H9 (cell line): Measurements from ENCODE around the gene HS3ST6. TPM values are rescaled to one million over a fixed set of nuclear protein-coding genes. Genes with fewer than 3 reads are reported as not detected.
A peak's percentile ranks its signal among the peaks of the same experiment; 100 is the strongest.

Source experiments
- DNase-seq: peaks from one replicate; pipeline ENCODE4 v3.0.0-alpha.2; 2017
- H2AFZ ChIP-seq: one replicate; pipeline ENCODE4 v1.6.1; 2013; ENCODE audit warnings: mild to moderate bottlenecking, low read length, control low read depth, moderate library complexity
- H2AK5ac ChIP-seq: 2 replicates; pipeline ENCODE4 v1.6.1; 2013; ENCODE audit warnings: low read length, control low read depth, mixed read lengths; ENCODE audit not compliant: insufficient read length
- H2BK120ac ChIP-seq: one replicate; pipeline ENCODE4 v1.6.1; 2013; ENCODE audit warnings: low read depth, mild to moderate bottlenecking, low read length, control low read depth, inconsistent platforms; ENCODE audit not compliant: poor library complexity, severe bottlenecking
- H2BK12ac ChIP-seq: 2 replicates; pipeline ENCODE4 v1.6.1; 2013; ENCODE audit warnings: low read length, control low read depth, mixed read lengths, low read depth; ENCODE audit not compliant: insufficient read length
- H2BK15ac ChIP-seq: 2 replicates; pipeline ENCODE4 v1.6.1; 2013; ENCODE audit warnings: low read depth, low read length, control low read depth
- H2BK20ac ChIP-seq: one replicate; pipeline ENCODE4 v1.6.1; 2013; ENCODE audit warnings: low read depth, mild to moderate bottlenecking, low read length, control low read depth, inconsistent platforms; ENCODE audit not compliant: poor library complexity, severe bottlenecking
- H2BK5ac ChIP-seq: 2 replicates; pipeline ENCODE4 v1.6.1; 2013; ENCODE audit warnings: low read length, control low read depth, mixed read lengths; ENCODE audit not compliant: insufficient read length
- H3K14ac ChIP-seq: 2 replicates; pipeline ENCODE4 v1.6.1; 2013; ENCODE audit warnings: low read length, control low read depth; ENCODE audit not compliant: insufficient read depth
- H3K18ac ChIP-seq: 2 replicates; pipeline ENCODE4 v1.6.1; 2013; ENCODE audit warnings: low read depth, mild to moderate bottlenecking, mixed read lengths, low read length, control low read depth; ENCODE audit not compliant: insufficient read length
- H3K23ac ChIP-seq: 2 replicates; pipeline ENCODE4 v1.6.1; 2013; ENCODE audit warnings: low read length, control low read depth, mixed read lengths, low read depth; ENCODE audit not compliant: insufficient read length
- H3K23me2 ChIP-seq: 2 replicates; pipeline ENCODE4 v1.6.1; 2013; ENCODE audit warnings: low read depth, mild to moderate bottlenecking, mixed read lengths, low read length, control low read depth; ENCODE audit not compliant: insufficient read length, poor library complexity, severe bottlenecking
- H3K27ac ChIP-seq: 2 replicates; pipeline ENCODE4 v1.5.1; 2013; ENCODE audit warnings: low read length, control low read depth, mixed read lengths, low read depth; ENCODE audit not compliant: insufficient read length
- H3K27me3 ChIP-seq: 2 replicates; pipeline ENCODE4 v1.6.1; 2013; ENCODE audit warnings: low read length, control low read depth, inconsistent platforms; ENCODE audit not compliant: insufficient read depth
- H3K4ac ChIP-seq: 2 replicates; pipeline ENCODE4 v1.6.1; 2013; ENCODE audit warnings: low read depth, mild to moderate bottlenecking, control low read depth, inconsistent platforms, low read length, moderate library complexity
- H3K4me1 ChIP-seq: 2 replicates; pipeline ENCODE4 v1.6.1; 2013; ENCODE audit warnings: low read length, control low read depth, inconsistent platforms; ENCODE audit not compliant: insufficient read depth
- H3K4me2 ChIP-seq: 2 replicates; pipeline ENCODE4 v1.6.1; 2013; ENCODE audit warnings: low read length, control low read depth, mixed read lengths; ENCODE audit not compliant: insufficient read length, insufficient read depth
- H3K56ac ChIP-seq: 2 replicates; pipeline ENCODE4 v1.6.1; 2013; ENCODE audit warnings: low read depth, mild to moderate bottlenecking, mixed read lengths, low read length, control low read depth; ENCODE audit not compliant: insufficient read length
- H3K79me1 ChIP-seq: 2 replicates; pipeline ENCODE4 v1.6.1; 2013; ENCODE audit warnings: low read depth, mild to moderate bottlenecking, moderate library complexity, low read length, control low read depth, inconsistent platforms; ENCODE audit not compliant: insufficient read depth, poor library complexity, severe bottlenecking
- H3K79me2 ChIP-seq: 2 replicates; pipeline ENCODE4 v1.6.1; 2013; ENCODE audit warnings: low read length, control low read depth, inconsistent platforms; ENCODE audit not compliant: insufficient read depth
- H3K9ac ChIP-seq: 2 replicates; pipeline ENCODE4 v1.6.1; 2013; ENCODE audit warnings: low read length, control low read depth, mixed read lengths; ENCODE audit not compliant: insufficient read length; ENCODE audit errors: extremely low read depth
- H3K9me3 ChIP-seq: one replicate; pipeline ENCODE4 v1.6.1; 2013; ENCODE audit warnings: low read depth, low read length, inconsistent platforms; ENCODE audit not compliant: control insufficient read depth
- H3T11ph ChIP-seq: one replicate; pipeline ENCODE4 v1.6.1; 2013; ENCODE audit warnings: mild to moderate bottlenecking, low read length, control low read depth, inconsistent platforms
- H4K20me1 ChIP-seq: one replicate; pipeline ENCODE4 v1.6.1; 2013; ENCODE audit not compliant: control insufficient read depth, insufficient read length, insufficient read depth
- H4K5ac ChIP-seq: 2 replicates; pipeline ENCODE4 v1.6.1; 2013; ENCODE audit warnings: low read depth, mild to moderate bottlenecking, mixed read lengths, low read length, control low read depth; ENCODE audit not compliant: insufficient read length
- H4K8ac ChIP-seq: replicated peaks from 2 replicates; pipeline ENCODE4 v1.6.1; 2013; ENCODE audit warnings: low read length, control low read depth, mixed read lengths, low read depth; ENCODE audit not compliant: insufficient read length
- H4K91ac ChIP-seq: 2 replicates; pipeline ENCODE4 v1.6.1; 2013; ENCODE audit warnings: low read depth, mild to moderate bottlenecking, moderate library complexity, mixed read lengths, low read length, control low read depth; ENCODE audit not compliant: insufficient read length
- H3K27ac Mint-ChIP-seq, 3 experiments: 2 replicates in 2 of 3; 3 replicates in 1 of 3; pipeline ENCODE4 v1.8.0; 2020 to 2021; ENCODE audit warnings: mixed read lengths in 3 of 3, mild to moderate bottlenecking in 1 of 3, moderate library complexity in 1 of 3
- H3K27me3 Mint-ChIP-seq: 2 replicates; pipeline ENCODE4 v1.8.0; 2021; ENCODE audit warnings: low read depth, mild to moderate bottlenecking, moderate library complexity, mixed read lengths
- H3K36me3 Mint-ChIP-seq, 3 experiments: 2 replicates in 2 of 3; 3 replicates in 1 of 3; pipeline ENCODE4 v1.8.0; 2020 to 2021; ENCODE audit warnings: low read depth in 3 of 3, mixed read lengths in 3 of 3; ENCODE audit not compliant: insufficient read depth in 1 of 3
- H3K4me1 Mint-ChIP-seq, 2 experiments: 2 replicates each; pipeline ENCODE4 v1.8.0; 2020; ENCODE audit warnings: mixed read lengths in 2 of 2
- H3K4me3 Mint-ChIP-seq, 2 experiments: 2 replicates in 1 of 2; 3 replicates in 1 of 2; pipeline ENCODE4 v1.8.0; 2020 to 2021; ENCODE audit warnings: mild to moderate bottlenecking in 2 of 2, mixed read lengths in 2 of 2, moderate library complexity in 1 of 2
- H3K9me3 Mint-ChIP-seq, 2 experiments: 2 replicates in 1 of 2; 3 replicates in 1 of 2; pipeline ENCODE4 v1.8.0; 2020; ENCODE audit warnings: mild to moderate bottlenecking in 2 of 2, mixed read lengths in 2 of 2, moderate library complexity in 1 of 2
- CTCF ChIP-seq: fragments of 200-600 bp; sonication (generic); conservative IDR thresholded peaks from 3 replicates; pipeline ENCODE4 v1.8.0; 2021; ENCODE audit warnings: antibody characterized with exemption, mild to moderate bottlenecking
- WGBS: extraction: QIAGEN DNeasy Blood & Tissue Kit; methylation state at CpG from one replicate; pipeline ENCODE4 v1.1.7; 2013; ENCODE audit warnings: missing lambda C conversion rate, low lambda C conversion rate, mixed read lengths; ENCODE audit not compliant: insufficient read length; ENCODE audit errors: extremely low coverage; 5-methylcytosine and 5-hydroxymethylcytosine counted together
- total RNA-seq: library from RNA; stranded (reverse); gene quantifications from 2 replicates; pipeline ENCODE4 v1.2.1, GENCODE V29; 2021

Gene HS3ST6
- total RNA-seq, 1 experiment from 2014 or later, result not detected

GRCh38 chr16:1965396-1966001 is 47.3 kb upstream of the HS3ST6 start:
- Histone ChIP-seq H3T11ph (no peak overlapping the region), H3K23me2 (peaks cover 16% of the 10 kb centered on the region), H2BK15ac (no peak overlapping the region), H2BK20ac (no peak overlapping the region), H4K8ac (no peak overlapping the region), H4K20me1 (no peaks in the 10 kb centered on the region), H3K4me2 (peak overlapping the region; percentile 97), H3K79me1 (no peaks in the 10 kb centered on the region), H3K27ac (no peak overlapping the region), H3K23ac (no peak overlapping the region), H3K9ac (peak overlapping the region; percentile 88), H3K9me3 (no peaks in the 10 kb centered on the region), H2BK5ac (no peak overlapping the region), H3K18ac (peak overlapping the region; percentile 68), H3K56ac (no peak overlapping the region), H4K5ac (no peak overlapping the region), H3K14ac (peak overlapping the region; percentile 72), H3K27me3 (no peaks in the 10 kb centered on the region), H2BK12ac (no peak overlapping the region), H2AK5ac (no peak overlapping the region), H3K4me1 (no peaks in the 10 kb centered on the region), H3K79me2 (peaks cover 18% of the 10 kb centered on the region), H2BK120ac (no peak overlapping the region), H2AFZ (no peak overlapping the region), H3K4ac (no peak overlapping the region; the same call in 1 of the 2 replicates), H4K91ac (peak overlapping the region; percentile 66)
- Mint-ChIP-seq H3K36me3 (peaks cover 27 to 39% (median 33%) of the 10 kb centered on the region in 3 experiments), H3K27ac (peak overlapping the region; percentile 87 to 97 (median 88); a peak in 6 of 7 replicates), H3K9me3 (peaks cover 0 to 3% of the 10 kb centered on the region in 2 experiments; a peak in 3 of 5 replicates), H3K4me3 (peak overlapping the region; percentile 95 to 97), H3K4me1 (peaks cover 27 to 40% of the 10 kb centered on the region in 2 experiments), H3K27me3 (peaks cover 3% of the 10 kb centered on the region)
- no peak for TF ChIP-seq CTCF
- WGBS, result no CpG with 5 or more reads among the region's 24 CpGs
- no peak for DNase-seq
